Hindlimb muscle (tissue), 1 donor: ENCODE results near the gene OR4D10. TPM values are rescaled to one million over a fixed set of nuclear protein-coding genes. Genes with fewer than 3 reads are reported as not detected.

Experiments
- DNase-seq: peaks from one replicate; pipeline ENCODE4 v3.0.0-alpha.2; 2013
- polyA plus RNA-seq: library from polyadenylated mRNA; unstranded; fragments of 120-200 nt; gene quantifications from one replicate; pipeline ENCODE4 v1.2.1, GENCODE V29; 2013; ENCODE audit not compliant: insufficient read length

The OR4D10 gene
- polyA plus RNA-seq, 1 donor, result not detected

GRCh38 chr11:59528711-59529110, 55.6 kb downstream of the OR4D10 start:
- no peak for DNase-seq

Other genes with a start within 250 kb of the OR4D10 start
- not detected for gene OR5AN1, start 114.4 kb upstream of the OR4D10 start, polyA plus RNA-seq
- not detected for gene OR5A2, start 46.9 kb upstream of the OR4D10 start, polyA plus RNA-seq
- not detected for gene OR5A1, start 36.8 kb upstream of the OR4D10 start, polyA plus RNA-seq
- not detected for gene OR4D6, start 16.4 kb upstream of the OR4D10 start, polyA plus RNA-seq
- gene OR4D11, start 30.3 kb downstream of the OR4D10 start, polyA plus RNA-seq, result not detected
- 0.09 TPM for gene OR4D9, start 38.2 kb downstream of the OR4D10 start, polyA plus RNA-seq
- gene OSBP, start 142.5 kb downstream of the OR4D10 start, polyA plus RNA-seq, result 63.3 TPM
- gene PATL1, start 195.7 kb downstream of the OR4D10 start, polyA plus RNA-seq, result 28.7 TPM
- not detected for gene OR10V1, start 240.5 kb downstream of the OR4D10 start, polyA plus RNA-seq